ENCODE measurements around the gene SCGB2A2. TPM values are rescaled to one million over a fixed set of nuclear protein-coding genes. Genes with fewer than 3 reads are reported as not detected.

The SCGB2A2 gene
- total RNA-seq, 1 donor from 2014 or later: not detected

DNA sequence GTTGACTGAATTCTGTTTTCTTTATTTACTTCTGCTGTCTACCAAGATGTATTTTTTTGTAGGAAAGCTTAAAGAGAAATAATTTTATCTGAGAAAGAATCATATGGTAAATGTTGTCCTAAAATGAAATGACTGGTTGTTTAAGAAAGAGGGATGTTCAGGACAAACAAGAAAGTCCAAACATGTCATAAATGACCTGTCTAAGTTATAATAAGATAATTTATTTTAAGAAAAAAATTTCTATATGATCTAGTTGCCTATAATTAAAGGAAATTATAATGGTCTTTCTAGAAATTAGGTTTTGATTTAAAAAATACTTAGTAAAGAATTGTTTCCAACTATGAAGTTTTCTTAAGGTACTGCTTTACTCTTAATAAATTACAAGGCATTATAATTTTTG, 10.5 kb downstream of the SCGB2A2 start:
- no peak overlapping the region for H3K4me3 ChIP-seq (ENCODE audit: low read depth, low read length)
- TF ChIP-seq CTCF (conservative IDR thresholded peaks at IDR 0.05; ENCODE audit: low read depth, low read length): no peak
- DNase-seq (ENCODE audit: low read depth): no peak

GRCh38 chr11:62295504-62295903, 25.5 kb downstream of the SCGB2A2 start:
- no peak for TF ChIP-seq CTCF (conservative IDR thresholded peaks at IDR 0.05; ENCODE audit: low read depth, low read length)
- no peak for DNase-seq (ENCODE audit: low read depth)
- H3K4me3 ChIP-seq (ENCODE audit: low read depth, low read length): no peak overlapping the region

DNA sequence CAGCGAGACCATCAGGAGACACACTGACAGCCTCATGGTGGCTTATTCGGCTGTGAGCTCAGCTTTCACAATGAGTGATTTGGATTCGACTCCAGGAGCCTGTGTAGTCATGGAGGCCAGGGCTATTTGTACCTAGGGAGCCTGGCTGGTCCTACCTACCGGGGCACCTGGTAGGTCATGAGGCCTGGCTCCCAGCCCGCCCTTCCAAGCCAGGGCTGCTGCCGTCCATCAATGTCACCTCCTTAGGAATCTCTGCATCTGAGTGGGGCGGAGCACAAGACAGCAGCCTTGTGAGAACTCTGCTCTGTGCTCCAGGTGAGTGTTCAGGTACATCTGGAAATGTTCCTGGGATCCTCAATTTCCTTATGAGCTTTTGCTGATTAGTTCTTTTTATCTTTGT, 29.0 kb downstream of the SCGB2A2 start, which contains the start of gene SCGB1D4:
TSS of gene SCGB1D4 (minus strand) at position 101 of the 400 bp plus-strand sequence. CDS start at position 36, 65 bp downstream.
- no peak for TF ChIP-seq CTCF (conservative IDR thresholded peaks at IDR 0.05; ENCODE audit: low read depth, low read length)
- no peak for DNase-seq (ENCODE audit: low read depth)
- H3K4me3 ChIP-seq (ENCODE audit: low read depth, low read length): no peak within 1 kb of the TSS

- no peak overlapping the region for H3K4me3 ChIP-seq (ENCODE audit: low read depth, low read length)
- TF ChIP-seq CTCF (conservative IDR thresholded peaks at IDR 0.05; ENCODE audit: low read depth, low read length): no peak
These were observed 36.3 kb downstream of the SCGB2A2 start for GRCh38 chr11:62306227-62306626.

DNA sequence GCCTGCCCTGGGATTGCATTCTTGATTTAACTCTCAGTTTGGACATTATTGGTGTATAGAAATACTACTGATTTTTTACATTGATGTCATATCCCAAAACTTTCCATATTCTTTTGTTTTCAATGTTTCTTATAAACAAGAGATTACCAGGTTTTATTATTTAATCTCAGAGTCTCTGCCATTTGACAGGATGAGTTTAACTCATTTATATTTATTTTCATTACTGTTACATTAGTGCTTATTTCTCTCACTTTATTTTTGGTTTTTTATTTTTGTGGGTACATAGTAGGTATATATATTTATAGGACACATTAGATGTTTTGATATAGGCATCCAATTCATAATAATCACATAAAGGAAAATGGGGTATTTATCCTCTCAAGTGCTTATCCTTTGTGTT, 38.0 kb downstream of the SCGB2A2 start:
- H3K4me3 ChIP-seq (ENCODE audit: low read depth, low read length): no peak overlapping the region
- no peak for DNase-seq (ENCODE audit: low read depth)
- TF ChIP-seq CTCF (conservative IDR thresholded peaks at IDR 0.05; ENCODE audit: low read depth, low read length): no peak

More at GRCh38 chr11:62306227-62306626, 36.3 kb downstream of the SCGB2A2 start:
- DNase-seq (ENCODE audit: low read depth): no peak

GRCh38 chr11:62309991-62310390, 40.0 kb downstream of the SCGB2A2 start:
- TF ChIP-seq CTCF (conservative IDR thresholded peaks at IDR 0.05; ENCODE audit: low read depth, low read length): no peak
- no peak for DNase-seq (ENCODE audit: low read depth)
- H3K4me3 ChIP-seq (ENCODE audit: low read depth, low read length): no peak overlapping the region

DNA sequence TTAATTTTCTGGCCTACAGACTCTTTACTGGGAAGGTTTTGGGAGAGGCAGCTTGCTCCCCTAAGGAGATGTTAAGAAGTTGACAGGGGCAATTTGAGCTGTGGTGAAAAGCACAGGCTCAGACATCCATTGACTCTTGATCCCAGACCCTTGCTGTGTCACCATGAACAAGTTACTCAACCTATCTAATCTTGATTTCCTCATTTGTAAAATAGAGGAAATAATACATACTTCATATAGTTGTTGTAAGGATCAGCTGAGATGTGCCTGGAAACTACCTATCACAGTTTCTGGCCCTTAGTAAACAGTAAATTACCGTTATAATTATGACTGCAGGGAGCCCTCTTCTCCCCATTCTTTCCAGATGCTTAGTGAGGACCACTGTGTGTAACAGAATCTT, 45.5 kb downstream of the SCGB2A2 start:
- no peak for TF ChIP-seq CTCF (conservative IDR thresholded peaks at IDR 0.05; ENCODE audit: low read depth, low read length)
- DNase-seq (ENCODE audit: low read depth): no peak
- no peak overlapping the region for H3K4me3 ChIP-seq (ENCODE audit: low read depth, low read length)

Measured in epithelial cell of proximal tubule (primary cell).